Panc1 (cell line): Measurements from ENCODE around the gene PTH2. TPM values are rescaled to one million over a fixed set of nuclear protein-coding genes. Genes with fewer than 3 reads are reported as not detected.
A peak's percentile ranks its signal among the peaks of the same experiment; 100 is the strongest.

Source experiments
- ATAC-seq: fragments of 200-7000 bp; cut with Tn5 transposase; 2 replicates; pipeline ENCODE4 v1.9.1; 2020; ENCODE audit warnings: mild to moderate bottlenecking, moderate library complexity
- BruUV-seq: library from RNA; stranded (reverse); fragments of 400-500 nt; replicated peaks from 2 replicates; lab custom pipeline; 2021; lab: Mats Ljungman, UMichigan
- CTCF ChIA-PET: fragments of 300-600 bp; sonication (Branson Sonifier 250); formaldehyde crosslinking; loops from one replicate; lab custom pipeline; 2022; ENCODE audit warnings: antibody characterized with exemption; lab: Charles Lee
- POLR2A ChIA-PET: fragments of 300-600 bp; sonication (Branson Sonifier 250); formaldehyde crosslinking; loops from one replicate; lab custom pipeline; 2022; ENCODE audit warnings: antibody characterized with exemption; lab: Charles Lee
- DNase-seq: peaks from one replicate; pipeline ENCODE4 v3.0.0-alpha.2; 2010; ENCODE audit warnings: low read depth, low spot score
- H3K27ac ChIP-seq: 2 replicates; pipeline ENCODE4 v1.5.1; 2011; ENCODE audit warnings: mild to moderate bottlenecking, low read length, inconsistent platforms
- H3K27me3 ChIP-seq: fragments of 200-500 bp; sonication (Bioruptor generic); 2 replicates; pipeline ENCODE4 v1.6.0; 2014; ENCODE audit warnings: low read length, inconsistent platforms; ENCODE audit not compliant: control insufficient read depth, insufficient read depth
- H3K36me3 ChIP-seq: fragments of 200-500 bp; sonication (Bioruptor generic); 2 replicates; pipeline ENCODE4 v1.5.1; 2014; ENCODE audit warnings: inconsistent platforms, mild to moderate bottlenecking, low read length, moderate library complexity; ENCODE audit not compliant: control insufficient read depth, insufficient read depth
- H3K4me1 ChIP-seq: 2 replicates; pipeline ENCODE4 v1.5.1; 2011; ENCODE audit warnings: inconsistent platforms, mild to moderate bottlenecking, low read length, moderate library complexity; ENCODE audit not compliant: control insufficient read depth, insufficient read depth
- H3K4me3 ChIP-seq, 2 experiments: 2 replicates each; pipeline ENCODE4 v1.5.1; 2011 to 2012; ENCODE audit warnings: low read depth in 2 of 2, low read length in 2 of 2, mild to moderate bottlenecking in 2 of 2, inconsistent platforms in 1 of 2, moderate library complexity in 1 of 2
- H3K9me3 ChIP-seq: fragments of 200-500 bp; sonication (Bioruptor generic); 2 replicates; pipeline ENCODE4 v1.5.1; 2014; ENCODE audit warnings: low read depth, mild to moderate bottlenecking, inconsistent platforms, low read length, moderate library complexity; ENCODE audit not compliant: control insufficient read depth, insufficient read depth
- CTCF ChIP-seq: fragments of 450-650 bp; IDR thresholded peaks from 2 replicates; pipeline ENCODE4 v1.5.1; 2017; ENCODE audit warnings: mild to moderate bottlenecking
- POLR2AphosphoS5 ChIP-seq: IDR thresholded peaks from 2 replicates; pipeline ENCODE4 v1.6.1; 2012; ENCODE audit warnings: mild to moderate bottlenecking, low read depth, low read length, moderate library complexity
- SIN3A ChIP-seq: IDR thresholded peaks from 2 replicates; pipeline ENCODE4 v1.6.1; 2012; ENCODE audit warnings: low read depth, mild to moderate bottlenecking, low read length, moderate library complexity, borderline replicate concordance; ENCODE audit not compliant: insufficient read depth
- TCF7L2 ChIP-seq: IDR thresholded peaks from 2 replicates; pipeline ENCODE4 v1.6.1; 2011; ENCODE audit warnings: mild to moderate bottlenecking, low read depth, low read length, inconsistent platforms
- in situ Hi-C: cut with HindIII; loops from 2 replicates; pipeline ENCODE4 v1.10.0; 2016; ENCODE audit warnings: low sequenced_read_pairs, low pct_unique_long_range_greater_than_20kb
- intact Hi-C: fragments of 100-400 bp; cut with micrococcal nuclease; formaldehyde crosslinking; loops from one replicate; pipeline ENCODE4 v1.10.0; 2022; ENCODE audit not compliant: unreplicated experiment
- total RNA-seq: library from RNA; stranded (reverse); gene quantifications from one replicate; pipeline ENCODE4 v1.2.1, GENCODE V29; 2021; ENCODE audit not compliant: unreplicated experiment
- TF ChIP-seq, protein P1 (sequence below), 2 experiments: IDR thresholded peaks; 2 replicates each; pipeline ENCODE4 v1.6.1; 2011 to 2012; ENCODE audit warnings: low read depth in 2 of 2, control low read depth in 1 of 2, low read length in 1 of 2, mild to moderate bottlenecking in 1 of 2, moderate library complexity in 1 of 2; ENCODE audit not compliant: insufficient read depth in 1 of 2

PTH2 gene
- total RNA-seq, 1 experiment from 2014 or later = not detected

DNA sequence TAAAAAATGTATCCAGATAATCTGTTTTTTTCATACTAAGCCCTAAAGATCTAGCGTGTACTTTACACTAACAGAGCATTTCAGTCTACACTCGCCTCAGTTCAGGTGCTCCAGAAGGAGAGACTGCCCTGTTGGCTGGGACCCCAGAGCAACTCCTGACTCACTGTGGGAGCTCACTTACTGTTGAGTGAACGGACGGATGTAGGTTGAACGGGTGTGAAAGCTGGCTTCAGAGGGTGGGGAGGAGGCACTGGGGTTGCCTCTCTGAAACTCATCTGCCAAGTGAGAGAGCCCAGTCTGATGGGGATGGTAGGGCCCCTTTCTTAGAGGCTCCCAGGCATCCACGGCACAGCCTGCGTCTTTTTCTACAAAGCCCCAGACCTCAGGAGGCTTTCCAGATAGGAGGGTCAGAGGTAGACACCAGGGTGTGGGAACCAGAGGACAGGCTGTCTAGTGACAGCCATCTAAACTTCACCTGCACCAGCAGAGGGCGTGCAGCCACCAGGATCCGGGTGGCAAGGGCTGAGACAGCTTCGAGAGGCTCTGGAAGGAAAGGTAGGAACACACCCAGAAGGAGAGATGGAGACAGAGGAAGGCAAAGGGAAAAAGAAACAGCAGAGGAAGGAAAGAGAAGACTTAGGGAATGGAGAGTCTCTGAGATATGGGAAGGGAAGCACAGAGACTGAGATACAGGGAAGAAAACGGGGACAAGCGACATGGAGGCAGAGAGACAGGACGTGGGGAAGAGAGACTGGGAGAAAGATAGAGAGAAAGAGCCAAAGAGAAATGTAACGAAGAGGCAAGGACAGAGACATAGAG, 31.5 kb downstream of the PTH2 start:
- ATAC-seq (peak; percentile 95), DNase-seq (peak; percentile 30)
- Histone ChIP-seq H3K27me3 (no peaks in the 10 kb centered on the region), H3K4me1 (no peaks in the 10 kb centered on the region), H3K27ac (no peak overlapping the region), H3K36me3 (no peaks in the 10 kb centered on the region), H3K9me3 (no peaks in the 10 kb centered on the region), H3K4me3 (0 out of 4 replicates have a peak overlapping the region, but pooled peaks of 1 of the 2 experiments have one; percentile 8)
- in situ Hi-C loops = no loop called here
- intact Hi-C loops = loop anchor here (5.0 kb wide), 1 partner anchor 51 kb away; the partner anchor contains the start of gene SLC17A7
- BruUV-seq = no TSS peak
- POLR2A ChIA-PET = no interaction called here
- TF ChIP-seq SIN3A = no peak
- TF ChIP-seq, protein P1, sequence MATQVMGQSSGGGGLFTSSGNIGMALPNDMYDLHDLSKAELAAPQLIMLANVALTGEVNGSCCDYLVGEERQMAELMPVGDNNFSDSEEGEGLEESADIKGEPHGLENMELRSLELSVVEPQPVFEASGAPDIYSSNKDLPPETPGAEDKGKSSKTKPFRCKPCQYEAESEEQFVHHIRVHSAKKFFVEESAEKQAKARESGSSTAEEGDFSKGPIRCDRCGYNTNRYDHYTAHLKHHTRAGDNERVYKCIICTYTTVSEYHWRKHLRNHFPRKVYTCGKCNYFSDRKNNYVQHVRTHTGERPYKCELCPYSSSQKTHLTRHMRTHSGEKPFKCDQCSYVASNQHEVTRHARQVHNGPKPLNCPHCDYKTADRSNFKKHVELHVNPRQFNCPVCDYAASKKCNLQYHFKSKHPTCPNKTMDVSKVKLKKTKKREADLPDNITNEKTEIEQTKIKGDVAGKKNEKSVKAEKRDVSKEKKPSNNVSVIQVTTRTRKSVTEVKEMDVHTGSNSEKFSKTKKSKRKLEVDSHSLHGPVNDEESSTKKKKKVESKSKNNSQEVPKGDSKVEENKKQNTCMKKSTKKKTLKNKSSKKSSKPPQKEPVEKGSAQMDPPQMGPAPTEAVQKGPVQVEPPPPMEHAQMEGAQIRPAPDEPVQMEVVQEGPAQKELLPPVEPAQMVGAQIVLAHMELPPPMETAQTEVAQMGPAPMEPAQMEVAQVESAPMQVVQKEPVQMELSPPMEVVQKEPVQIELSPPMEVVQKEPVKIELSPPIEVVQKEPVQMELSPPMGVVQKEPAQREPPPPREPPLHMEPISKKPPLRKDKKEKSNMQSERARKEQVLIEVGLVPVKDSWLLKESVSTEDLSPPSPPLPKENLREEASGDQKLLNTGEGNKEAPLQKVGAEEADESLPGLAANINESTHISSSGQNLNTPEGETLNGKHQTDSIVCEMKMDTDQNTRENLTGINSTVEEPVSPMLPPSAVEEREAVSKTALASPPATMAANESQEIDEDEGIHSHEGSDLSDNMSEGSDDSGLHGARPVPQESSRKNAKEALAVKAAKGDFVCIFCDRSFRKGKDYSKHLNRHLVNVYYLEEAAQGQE (IDR thresholded peaks at IDR 0.05; ENCODE audit: insufficient read depth in 1 of 2, low read depth in 2 of 2, low read length in 1 of 2) = no peak
- TF ChIP-seq TCF7L2 = no peak
- peak; percentile 89 for TF ChIP-seq CTCF
- TF ChIP-seq POLR2AphosphoS5 = no peak
- CTCF ChIA-PET = interaction anchor here (0.6 kb wide), 2 partner anchors 30 to 31 kb away, joined by 7 to 18 read pairs; partner anchors contain the start of gene TEAD2

- ATAC-seq (no peak), DNase-seq (no peak)
- Histone ChIP-seq H3K27ac (no peak overlapping the region), H3K36me3 (no peaks in the 10 kb centered on the region), H3K9me3 (no peaks in the 10 kb centered on the region), H3K27me3 (no peaks in the 10 kb centered on the region), H3K4me3 (no peak overlapping the region), H3K4me1 (no peaks in the 10 kb centered on the region)
- POLR2A ChIA-PET = interaction anchor here (0.6 kb wide), 1 partner anchor 69 kb away, joined by 10 read pairs; no protein-coding TSS in a partner anchor
- CTCF ChIA-PET = interaction anchor here (0.6 kb wide), 1 partner anchor 29 kb away, joined by 7 read pairs; the partner anchor contains the start of gene TEAD2
- intact Hi-C loops = loop anchor here (5.0 kb wide), 1 partner anchor 51 kb away; the partner anchor contains the start of gene SLC17A7
- no TSS peak for BruUV-seq
- TF ChIP-seq, protein P1 (IDR thresholded peaks at IDR 0.05; ENCODE audit: insufficient read depth in 1 of 2, low read depth in 2 of 2, low read length in 1 of 2) = no peak
- TF ChIP-seq POLR2AphosphoS5 = no peak
- in situ Hi-C loops = no loop called here
These were observed 32.3 kb downstream of the PTH2 start for GRCh38 chr19:49390929-49391359.
